ENCODE data around the gene PRLHR. TPM values are rescaled to one million over a fixed set of nuclear protein-coding genes. Genes with fewer than 3 reads are reported as not detected.

Gene PRLHR
- not detected in 2 replicates for total RNA-seq

GRCh38 chr10:118595598-118596425, at the start of gene PRLHR:
PRLHR (minus strand) TSS chr10:118595648; CDS start chr10:118595244, 404 bp downstream.

Other genes starting within 250 kb of the PRLHR start
- gene CACUL1, start 159.3 kb upstream of the PRLHR start, total RNA-seq = 30.8 and 35.7 TPM in 2 replicates

All from hair follicle dermal papilla cell (primary cell).